Mucosa of descending colon (tissue), 3 donors: ENCODE measurements around the gene PRDM15. TPM values are rescaled to one million over a fixed set of nuclear protein-coding genes. Genes with fewer than 3 reads are reported as not detected.

ENCODE experiments used
- ATAC-seq: fragments of 200-7000 bp; cut with Tn5 transposase; one replicate; pipeline ENCODE4 v1.9.1; 2020; ENCODE audit warnings: mild to moderate bottlenecking, moderate library complexity
- DNase-seq, 3 donors: peaks; one replicate each; pipeline ENCODE4 v3.0.0-alpha.2; 2020
- H3K36me3 ChIP-seq: fragments of 200-600 bp; one replicate; pipeline ENCODE4 v1.8.0; 2021; ENCODE audit warnings: low read depth, mild to moderate bottlenecking
- H3K4me1 ChIP-seq: fragments of 200-600 bp; one replicate; pipeline ENCODE4 v1.8.0; 2021; ENCODE audit warnings: low read depth, mild to moderate bottlenecking
- H3K4me3 ChIP-seq: fragments of 200-600 bp; one replicate; pipeline ENCODE4 v1.8.0; 2021; ENCODE audit warnings: mild to moderate bottlenecking
- H3K9me3 ChIP-seq: fragments of 200-600 bp; one replicate; pipeline ENCODE4 v1.8.0; 2021; ENCODE audit warnings: mild to moderate bottlenecking
- CTCF ChIP-seq: fragments of 200-600 bp; IDR thresholded peaks from one replicate; pipeline ENCODE4 v1.8.0; 2022; ENCODE audit warnings: antibody characterized with exemption, mild to moderate bottlenecking
- intact Hi-C, 2 donors: fragments of 100-400 bp; cut with DNase I in 1 of 2; cut with micrococcal nuclease in 1 of 2; formaldehyde crosslinking; loops; one replicate each; pipeline versions ENCODE4 v1.11.0 to v1.11.1; 2022; cut with DNase I, micrococcal nuclease
- total RNA-seq, 3 donors: library from RNA; stranded (reverse); fragmentation: NEBNext Ultra II Directional in 2 of 3; extraction: Animal tissue kit (Norgen Biotek cat#: 25700) in 2 of 3; gene quantifications; one replicate each; pipeline versions ENCODE4 v1.2.1 to v1.2.4, GENCODE V29; 2021 to 2023
- donor health status: DM: no; HTN: no; CAD: no; lungs with moderate emphysema.
- donor health status: DM: no; HTN: no; CAD: no.
- donor health status: DM: no; HTN: yes; CAD: no.

Gene PRDM15
- total RNA-seq, 3 donors from 2014 or later: 7.4 to 10.3 (median 8.3) TPM

- Histone ChIP-seq H3K36me3 (no peaks in the 10 kb centered on the region), H3K9me3 (no peaks in the 10 kb centered on the region), H3K4me3 (no peak overlapping the region), H3K4me1 (peaks cover 4% of the 10 kb centered on the region)
- ATAC-seq (no peak), DNase-seq (no peak)
- TF ChIP-seq CTCF: no peak
- intact Hi-C loops: no loop called here
Measured at GRCh38 chr21:41919666-41920398, 40.7 kb upstream of the PRDM15 start.

- Histone ChIP-seq H3K9me3 (no peaks in the 10 kb centered on the region), H3K36me3 (no peaks in the 10 kb centered on the region), H3K4me1 (peaks cover 4% of the 10 kb centered on the region), H3K4me3 (no peak overlapping the region)
- intact Hi-C loops: no loop called here
- no peak for TF ChIP-seq CTCF
- ATAC-seq: no peak
- no peak for DNase-seq
Measured at GRCh38 chr21:41918561-41919358, 39.6 kb upstream of the PRDM15 start.

- Histone ChIP-seq H3K36me3 (no peaks in the 10 kb centered on the region), H3K4me1 (no peaks in the 10 kb centered on the region), H3K9me3 (no peaks in the 10 kb centered on the region), H3K4me3 (no peak overlapping the region)
- ATAC-seq: no peak
- no peak for DNase-seq
- TF ChIP-seq CTCF: no peak
- intact Hi-C loops: no loop called here
Measured at GRCh38 chr21:41917531-41917930, 38.4 kb upstream of the PRDM15 start.

GRCh38 chr21:41916888-41917433, 37.8 kb upstream of the PRDM15 start:
- no peak for TF ChIP-seq CTCF
- no peak for DNase-seq
- Histone ChIP-seq H3K4me3 (no peak overlapping the region), H3K36me3 (no peaks in the 10 kb centered on the region), H3K9me3 (no peaks in the 10 kb centered on the region), H3K4me1 (no peaks in the 10 kb centered on the region)
- intact Hi-C loops: no loop called here
- no peak for ATAC-seq

- no peak for TF ChIP-seq CTCF
- Histone ChIP-seq H3K9me3 (no peaks in the 10 kb centered on the region), H3K4me1 (no peaks in the 10 kb centered on the region), H3K4me3 (no peak overlapping the region), H3K36me3 (no peaks in the 10 kb centered on the region)
- intact Hi-C loops: no loop called here
- no peak for ATAC-seq
- no peak for DNase-seq
Measured at GRCh38 chr21:41914965-41915364, 35.8 kb upstream of the PRDM15 start.
